Measurements from ENCODE around the gene POLR1G.

Gene POLR1G

GRCh38 chr19:45414468-45414867 is 8.0 kb downstream of the POLR1G start:
- no peak overlapping the region for H2AFZ ChIP-seq (ENCODE audit: low read depth, low read length, severe bottlenecking)
- H3K9me3 ChIP-seq (ENCODE audit: insufficient read depth, low read length) = no peaks in the 10 kb centered on the region
- no peaks in the 10 kb centered on the region for H3K36me3 ChIP-seq (ENCODE audit: low read length)

GRCh38 chr19:45417151-45417550 is 10.7 kb downstream of the POLR1G start:
- H3K27ac ChIP-seq (ENCODE audit: low read depth, low read length) = no peak overlapping the region
- no peak overlapping the region for H3K4me2 ChIP-seq (ENCODE audit: low read depth, low read length, poor library complexity, severe bottlenecking)
- H3K79me2 ChIP-seq (ENCODE audit: insufficient read depth, low read length) = no peaks in the 10 kb centered on the region
- no peak overlapping the region for H2AFZ ChIP-seq (ENCODE audit: low read depth, low read length, severe bottlenecking)
- H3K9me2 ChIP-seq (replicated peaks; ENCODE audit: insufficient read depth, low read length) = no peaks in the 10 kb centered on the region
- H3F3A ChIP-seq (ENCODE audit: insufficient read depth) = no peaks in the 10 kb centered on the region
- TF ChIP-seq CTCF (IDR thresholded peaks at IDR 0.05; ENCODE audit: insufficient read depth, low read length, poor library complexity, severe bottlenecking) (no peak), EZH2phosphoT487 (conservative IDR thresholded peaks at IDR 0.05; ENCODE audit: low read length) (no peak)
- no peak overlapping the region for H3K4me3 ChIP-seq (ENCODE audit: insufficient read depth, low read length, poor library complexity, severe bottlenecking)
- no peaks in the 10 kb centered on the region for H3K36me3 ChIP-seq (ENCODE audit: low read length)
- H4K20me1 ChIP-seq (ENCODE audit: low read depth, low read length) = no peaks in the 10 kb centered on the region
- H3K27me3 ChIP-seq (ENCODE audit: low read length) = no peaks in the 10 kb centered on the region
- no peaks in the 10 kb centered on the region for H3K9me3 ChIP-seq (ENCODE audit: insufficient read depth, low read length)
- no peak overlapping the region for H3K9ac ChIP-seq (ENCODE audit: low read length)

More at GRCh38 chr19:45414468-45414867, 8.0 kb downstream of the POLR1G start:
- Histone ChIP-seq H4K20me1 (ENCODE audit: low read depth, low read length) (no peaks in the 10 kb centered on the region), H3K9ac (ENCODE audit: low read length) (no peak overlapping the region), H3K4me2 (ENCODE audit: low read depth, low read length, poor library complexity, severe bottlenecking) (no peak overlapping the region), H3K79me2 (ENCODE audit: insufficient read depth, low read length) (no peaks in the 10 kb centered on the region), H3K27me3 (ENCODE audit: low read length) (no peaks in the 10 kb centered on the region), H3F3A (ENCODE audit: insufficient read depth) (no peaks in the 10 kb centered on the region), H3K4me3 (ENCODE audit: insufficient read depth, low read length, poor library complexity, severe bottlenecking) (no peak overlapping the region), H3K27ac (ENCODE audit: low read depth, low read length) (no peak overlapping the region), H3K9me2 (replicated peaks; ENCODE audit: insufficient read depth, low read length) (no peaks in the 10 kb centered on the region)
- TF ChIP-seq CTCF (IDR thresholded peaks at IDR 0.05; ENCODE audit: insufficient read depth, low read length, poor library complexity, severe bottlenecking) = no peak
- no peak for TF ChIP-seq EZH2phosphoT487 (conservative IDR thresholded peaks at IDR 0.05; ENCODE audit: low read length)

- Histone ChIP-seq H3K27ac (ENCODE audit: low read depth, low read length) (peak overlapping the region; percentile 75), H4K20me1 (ENCODE audit: low read depth, low read length) (no peaks in the 10 kb centered on the region), H3K36me3 (ENCODE audit: low read length) (no peaks in the 10 kb centered on the region), H3K9me2 (replicated peaks; ENCODE audit: insufficient read depth, low read length) (no peaks in the 10 kb centered on the region), H3K4me3 (ENCODE audit: insufficient read depth, low read length, poor library complexity, severe bottlenecking) (no peak overlapping the region), H2AFZ (ENCODE audit: low read depth, low read length, severe bottlenecking) (no peak overlapping the region), H3K79me2 (ENCODE audit: insufficient read depth, low read length) (no peaks in the 10 kb centered on the region), H3K27me3 (ENCODE audit: low read length) (no peaks in the 10 kb centered on the region), H3K4me2 (ENCODE audit: low read depth, low read length, poor library complexity, severe bottlenecking) (peak overlapping the region; percentile 40), H3F3A (ENCODE audit: insufficient read depth) (peaks cover 5% of the 10 kb centered on the region), H3K9ac (ENCODE audit: low read length) (peak overlapping the region; percentile 42; the same call in 1 of the 2 replicates), H3K9me3 (ENCODE audit: insufficient read depth, low read length) (no peaks in the 10 kb centered on the region)
- TF ChIP-seq CTCF (IDR thresholded peaks at IDR 0.05; ENCODE audit: insufficient read depth, low read length, poor library complexity, severe bottlenecking) (no peak), EZH2phosphoT487 (conservative IDR thresholded peaks at IDR 0.05; ENCODE audit: low read length) (no peak)
Measured at GRCh38 chr19:45418802-45419201, 12.4 kb downstream of the POLR1G start.
